ENCODE measurements around the gene PTPN20.
A peak's percentile ranks its signal among the peaks of the same experiment; 100 is the strongest.

The PTPN20 gene

DNA sequence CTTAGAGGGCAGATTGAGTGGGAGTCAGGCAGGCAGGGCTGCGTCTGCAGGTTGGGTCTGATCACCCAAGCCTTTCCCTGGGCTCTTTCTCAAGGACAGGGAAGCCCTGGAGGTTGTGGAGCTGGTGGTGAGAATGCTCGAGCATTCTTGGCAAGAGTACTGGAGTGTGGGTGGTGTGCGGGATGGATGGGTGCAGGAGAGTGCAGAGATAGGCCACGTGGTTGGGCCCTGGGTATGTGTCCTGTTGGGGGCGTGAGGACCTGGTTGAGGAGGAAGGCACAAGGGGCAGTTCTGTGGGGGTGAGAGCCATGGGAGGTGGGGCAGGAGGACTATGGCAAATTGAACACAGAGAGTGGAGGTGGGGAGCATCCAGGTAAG lies 135.9 kb downstream of the PTPN20 start:
- H3K9me3 ChIP-seq (ENCODE audit: insufficient read depth, low read length, severe bottlenecking): no peaks in the 10 kb centered on the region
- ATAC-seq (ENCODE audit: insufficient read depth, low read depth): no peak

DNA sequence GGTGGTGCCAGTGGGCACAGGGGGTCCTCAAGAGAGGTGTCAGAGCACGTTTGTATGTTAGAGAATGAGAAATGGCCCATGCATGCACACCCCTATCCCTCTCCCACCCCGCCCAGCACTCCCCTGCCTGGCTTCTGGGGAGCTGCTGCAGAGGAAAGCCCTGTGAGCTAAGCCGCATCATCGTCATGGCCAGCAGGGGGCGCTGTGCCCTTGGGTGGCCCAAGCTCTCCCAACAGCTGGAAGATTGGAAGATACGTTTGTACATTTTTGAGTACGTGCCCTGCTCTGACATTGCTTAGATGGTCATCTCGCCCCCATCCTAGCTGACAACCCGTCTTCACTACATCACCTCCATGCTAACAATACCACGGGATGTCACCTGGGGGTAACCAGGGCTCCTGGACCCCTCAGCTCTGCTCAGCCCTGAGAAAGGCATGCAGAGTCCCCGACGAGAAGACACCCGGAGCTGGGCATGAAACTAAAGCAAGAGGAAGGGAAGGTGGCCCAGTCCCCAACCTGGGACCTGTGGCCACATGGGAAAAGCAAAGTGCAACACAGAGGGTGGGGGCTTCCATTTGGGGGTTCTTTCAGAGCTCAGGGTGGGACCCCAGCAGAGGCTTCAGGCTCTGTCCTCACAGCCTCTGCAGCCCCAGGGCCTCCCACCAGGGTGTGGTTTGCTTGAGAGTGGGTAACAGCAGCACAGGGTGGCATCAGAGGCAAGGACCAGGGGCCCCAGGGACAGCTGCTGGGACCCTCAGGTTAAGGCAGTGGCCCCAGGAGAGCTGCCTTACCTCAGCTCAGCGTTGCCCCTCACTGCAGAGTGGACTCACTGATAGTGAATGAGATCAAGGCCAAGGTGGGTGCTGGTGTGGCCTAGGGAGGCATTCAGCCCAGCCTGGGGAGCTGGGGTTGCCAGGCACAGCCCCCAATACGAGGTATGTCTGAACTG lies 136.6 kb downstream of the PTPN20 start:
- Histone ChIP-seq H3K79me2 (ENCODE audit: insufficient read depth, low read length) (no peaks in the 10 kb centered on the region), H3K9ac (ENCODE audit: low read depth, low read length) (no peak overlapping the region), H3K36me3 (ENCODE audit: insufficient read depth, low read length) (no peaks in the 10 kb centered on the region), H3K27me3 (ENCODE audit: insufficient read depth, low read length, poor library complexity) (no peaks in the 10 kb centered on the region), H4K20me1 (ENCODE audit: insufficient read depth, low read length) (no peaks in the 10 kb centered on the region; the same call in 1 of the 2 replicates), H3K4me2 (ENCODE audit: insufficient read depth, low read length) (no peak overlapping the region), H3K27ac (ENCODE audit: low read length) (0 out of 2 replicates have a peak overlapping the region, but pooled peaks have one; percentile 11), H3K4me3 (ENCODE audit: low read depth in 1 of 2, low read length in 2 of 2) (no peak overlapping the region), H3K4me1 (ENCODE audit: insufficient read depth, low read length) (0 out of 2 replicates have a peak, but pooled peaks cover 4% of the 10 kb centered on the region), H2AFZ (ENCODE audit: low read depth, low read length) (no peak overlapping the region), H3K9me3 (ENCODE audit: insufficient read depth, low read length, severe bottlenecking) (no peaks in the 10 kb centered on the region)
- DNase-seq (peak; percentile 78), ATAC-seq (ENCODE audit: insufficient read depth, low read depth) (peak; percentile 96)
- no peak for TF ChIP-seq EZH2 (IDR thresholded peaks at IDR 0.05; ENCODE audit: borderline replicate concordance, low read depth, low read length, severe bottlenecking)
- TF ChIP-seq CTCF (IDR thresholded peaks at IDR 0.05; ENCODE audit: borderline replicate concordance, extremely low read depth, low read length, poor library complexity, severe bottlenecking): peak; percentile 95

More for the DNA sequence above, 135.9 kb downstream of the PTPN20 start:
- Histone ChIP-seq H3K79me2 (ENCODE audit: insufficient read depth, low read length) (no peaks in the 10 kb centered on the region), H3K4me3 (ENCODE audit: low read depth in 1 of 2, low read length in 2 of 2) (no peak overlapping the region), H3K4me1 (ENCODE audit: insufficient read depth, low read length) (0 out of 2 replicates have a peak, but pooled peaks cover 4% of the 10 kb centered on the region), H3K27ac (ENCODE audit: low read length) (no peak overlapping the region), H3K4me2 (ENCODE audit: insufficient read depth, low read length) (no peak overlapping the region), H3K36me3 (ENCODE audit: insufficient read depth, low read length) (no peaks in the 10 kb centered on the region), H4K20me1 (ENCODE audit: insufficient read depth, low read length) (no peaks in the 10 kb centered on the region; the same call in 1 of the 2 replicates), H2AFZ (ENCODE audit: low read depth, low read length) (no peak overlapping the region), H3K27me3 (ENCODE audit: insufficient read depth, low read length, poor library complexity) (no peaks in the 10 kb centered on the region), H3K9ac (ENCODE audit: low read depth, low read length) (no peak overlapping the region)
- no peak for DNase-seq
- no peak for TF ChIP-seq CTCF (IDR thresholded peaks at IDR 0.05; ENCODE audit: borderline replicate concordance, extremely low read depth, low read length, poor library complexity, severe bottlenecking)
- TF ChIP-seq EZH2 (IDR thresholded peaks at IDR 0.05; ENCODE audit: borderline replicate concordance, low read depth, low read length, severe bottlenecking): no peak

- DNase-seq: no peak
- Histone ChIP-seq H3K36me3 (ENCODE audit: insufficient read depth, low read length) (no peaks in the 10 kb centered on the region), H3K9me3 (ENCODE audit: insufficient read depth, low read length, severe bottlenecking) (no peaks in the 10 kb centered on the region), H3K4me1 (ENCODE audit: insufficient read depth, low read length) (0 out of 2 replicates have a peak, but pooled peaks cover 4% of the 10 kb centered on the region), H3K27ac (ENCODE audit: low read length) (no peak overlapping the region), H3K4me3 (ENCODE audit: low read depth in 1 of 2, low read length in 2 of 2) (no peak overlapping the region), H3K9ac (ENCODE audit: low read depth, low read length) (no peak overlapping the region), H2AFZ (ENCODE audit: low read depth, low read length) (no peak overlapping the region), H3K4me2 (ENCODE audit: insufficient read depth, low read length) (no peak overlapping the region), H3K27me3 (ENCODE audit: insufficient read depth, low read length, poor library complexity) (no peaks in the 10 kb centered on the region), H3K79me2 (ENCODE audit: insufficient read depth, low read length) (no peaks in the 10 kb centered on the region), H4K20me1 (ENCODE audit: insufficient read depth, low read length) (no peaks in the 10 kb centered on the region; the same call in 1 of the 2 replicates)
- no peak for ATAC-seq (ENCODE audit: insufficient read depth, low read depth)
- TF ChIP-seq CTCF (IDR thresholded peaks at IDR 0.05; ENCODE audit: borderline replicate concordance, extremely low read depth, low read length, poor library complexity, severe bottlenecking) (no peak), EZH2 (IDR thresholded peaks at IDR 0.05; ENCODE audit: borderline replicate concordance, low read depth, low read length, severe bottlenecking) (no peak)
These were observed 137.3 kb downstream of the PTPN20 start for GRCh38 chr10:47048526-47048905.
